Hypothalamus (tissue), 51 donors: ENCODE results near the gene ADAMTS17.

Experiments
- DNase-seq, 51 donors: peaks; one replicate each; lab custom pipeline; 2025; lab: John Stamatoyannopoulos, UW

The ADAMTS17 gene

DNA sequence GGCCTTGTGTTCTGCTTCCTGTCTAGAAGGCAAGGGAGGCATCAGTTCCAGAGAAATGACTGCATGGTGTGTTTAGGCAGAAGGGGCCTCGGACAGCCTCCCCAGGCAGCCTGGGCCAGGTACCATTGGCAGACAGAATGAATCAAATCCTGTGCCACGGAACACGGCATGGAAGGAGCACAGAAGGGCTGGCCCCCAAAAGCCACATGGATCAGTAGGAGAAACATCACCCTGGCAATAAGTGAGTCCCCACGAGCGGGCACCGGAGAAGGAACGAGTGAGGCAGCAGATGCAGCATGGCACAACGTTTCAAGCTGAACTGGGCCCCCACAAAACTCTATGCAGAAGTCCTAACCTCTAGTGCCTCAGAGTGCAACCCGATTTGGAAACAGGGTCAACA lies 223.2 kb downstream of the ADAMTS17 start:
- DNase-seq: no peak

DNA sequence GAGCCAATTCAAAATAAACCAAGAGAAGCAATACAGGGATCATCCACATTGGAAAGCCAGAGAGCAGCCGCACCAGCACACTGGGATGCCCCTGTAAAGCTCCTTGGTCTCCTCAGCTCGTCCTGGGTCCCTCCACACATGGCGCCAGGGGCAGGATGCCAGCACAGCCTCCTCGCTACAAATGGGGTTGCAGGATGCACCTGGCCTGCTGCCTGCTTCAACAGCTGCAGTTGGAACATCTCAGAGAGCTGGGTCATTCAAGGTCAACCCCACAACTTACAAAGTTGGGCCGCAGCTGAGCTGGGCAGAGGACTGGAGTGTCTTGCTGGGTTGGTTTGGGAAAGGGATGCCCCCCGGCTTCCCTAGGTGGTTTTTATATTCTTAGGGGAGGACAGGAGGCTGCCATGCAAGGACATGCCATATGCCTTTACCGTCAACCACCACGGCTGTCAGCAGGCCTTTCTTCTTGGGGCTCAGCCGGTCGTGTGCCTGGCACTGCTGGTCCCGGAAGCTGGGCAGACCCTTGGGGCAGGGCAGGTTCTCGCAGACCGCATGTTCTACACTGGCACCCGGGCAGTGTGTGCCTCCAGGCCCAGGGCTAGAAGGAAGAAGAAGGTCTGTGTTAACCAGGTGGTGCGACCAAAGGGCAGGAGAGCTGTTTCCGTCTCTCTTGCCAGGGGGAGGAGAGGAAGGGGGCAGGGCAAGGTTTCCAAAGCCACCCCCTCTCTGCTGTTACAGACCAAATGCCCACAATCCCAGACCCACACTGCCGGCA lies 225.2 kb downstream of the ADAMTS17 start:
- peak in 20 of 51 donors; percentile 11 to 57 (median 39) for DNase-seq

DNA sequence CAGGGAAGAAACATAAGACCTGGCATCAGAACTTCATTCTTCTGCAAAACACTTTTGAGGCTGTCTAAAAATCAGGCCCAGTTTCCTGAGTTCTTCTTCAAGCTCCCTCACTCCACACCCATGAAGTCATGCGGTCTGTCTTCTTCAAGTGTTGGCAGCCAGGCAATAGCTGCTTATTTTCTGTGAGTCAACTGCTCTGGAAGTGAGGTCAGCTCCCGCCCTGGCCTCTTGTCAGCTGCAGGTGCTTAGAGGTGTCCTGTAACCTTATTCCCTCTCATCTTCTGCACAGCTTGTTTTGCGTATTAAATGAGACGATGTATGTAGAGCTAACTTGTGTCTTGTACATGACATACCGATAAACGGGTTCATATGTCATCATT lies 226.1 kb downstream of the ADAMTS17 start:
- no peak for DNase-seq

DNA sequence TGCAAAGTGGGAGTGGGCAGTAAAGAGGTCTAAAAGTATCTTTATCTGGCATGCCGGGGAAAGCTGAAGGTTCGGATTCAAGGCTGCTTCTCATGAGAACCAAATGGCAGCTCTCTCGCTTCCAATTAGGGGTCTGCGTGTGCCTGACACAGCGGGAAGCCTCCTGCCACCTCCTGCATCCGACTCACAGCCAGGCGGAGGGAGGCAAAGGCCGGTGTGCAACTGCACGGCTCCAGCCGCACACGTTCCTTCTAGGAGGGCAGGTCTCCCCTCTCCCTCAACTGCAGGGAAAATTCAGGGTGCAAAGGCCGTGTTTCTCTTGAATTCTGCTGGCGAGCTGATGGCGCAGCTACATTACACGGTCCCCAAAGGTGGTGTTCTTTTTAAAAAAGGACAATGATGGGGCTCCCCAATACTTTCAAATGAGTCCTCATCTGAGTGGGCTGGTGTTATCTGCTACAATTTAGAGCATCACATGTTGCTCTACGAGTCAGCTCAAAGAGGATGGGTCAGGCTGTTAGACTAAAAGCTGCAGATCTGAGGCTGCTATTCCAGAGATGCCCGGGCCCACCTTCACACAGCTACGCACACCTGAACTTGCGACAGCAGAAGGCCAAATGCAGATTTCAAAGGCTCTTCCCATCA lies 226.6 kb downstream of the ADAMTS17 start:
- DNase-seq: no peak

DNA sequence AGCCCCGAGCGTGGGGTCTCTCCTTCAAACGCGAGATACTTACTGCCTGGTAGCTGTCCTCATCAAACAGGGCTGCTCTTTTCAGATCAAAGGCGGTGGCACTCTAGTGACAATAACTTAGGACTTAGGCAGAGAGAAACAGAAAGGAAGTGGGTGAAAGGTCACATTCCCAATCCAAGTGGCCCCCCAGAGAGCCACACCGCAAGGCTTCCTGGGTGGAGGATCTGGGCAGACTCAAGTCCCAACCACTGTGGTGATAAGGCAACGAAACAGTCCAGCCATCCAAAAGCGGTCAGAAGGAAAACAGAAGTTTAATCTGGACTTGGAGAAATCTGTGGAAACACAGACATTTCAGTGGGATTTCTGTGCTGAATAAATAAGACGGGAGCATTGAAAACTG lies 227.2 kb downstream of the ADAMTS17 start:
- DNase-seq: peak in 6 of 51 donors; percentile 10 to 55 (median 32)

DNA sequence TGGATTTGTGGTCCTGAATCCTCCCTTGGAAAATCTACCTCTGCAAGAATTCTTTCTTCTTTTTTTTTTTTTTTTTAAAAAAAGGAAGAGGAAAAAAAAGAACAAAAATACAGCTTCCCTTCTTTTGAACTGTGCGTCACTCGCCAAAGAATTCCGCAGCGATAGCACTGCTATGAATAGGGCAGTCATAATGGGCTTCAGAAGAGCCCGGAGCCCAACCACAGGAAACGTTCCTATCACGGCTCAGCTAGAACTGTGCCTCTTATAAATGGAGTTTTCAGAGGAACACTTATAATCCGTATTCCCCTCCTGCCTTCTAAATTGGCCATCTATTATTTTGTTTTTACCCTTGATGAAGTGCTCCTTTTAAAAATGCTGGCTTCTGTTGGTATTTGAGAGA lies 227.7 kb downstream of the ADAMTS17 start:
- peak in 30 of 51 donors; percentile 10 to 71 (median 40) for DNase-seq

DNA sequence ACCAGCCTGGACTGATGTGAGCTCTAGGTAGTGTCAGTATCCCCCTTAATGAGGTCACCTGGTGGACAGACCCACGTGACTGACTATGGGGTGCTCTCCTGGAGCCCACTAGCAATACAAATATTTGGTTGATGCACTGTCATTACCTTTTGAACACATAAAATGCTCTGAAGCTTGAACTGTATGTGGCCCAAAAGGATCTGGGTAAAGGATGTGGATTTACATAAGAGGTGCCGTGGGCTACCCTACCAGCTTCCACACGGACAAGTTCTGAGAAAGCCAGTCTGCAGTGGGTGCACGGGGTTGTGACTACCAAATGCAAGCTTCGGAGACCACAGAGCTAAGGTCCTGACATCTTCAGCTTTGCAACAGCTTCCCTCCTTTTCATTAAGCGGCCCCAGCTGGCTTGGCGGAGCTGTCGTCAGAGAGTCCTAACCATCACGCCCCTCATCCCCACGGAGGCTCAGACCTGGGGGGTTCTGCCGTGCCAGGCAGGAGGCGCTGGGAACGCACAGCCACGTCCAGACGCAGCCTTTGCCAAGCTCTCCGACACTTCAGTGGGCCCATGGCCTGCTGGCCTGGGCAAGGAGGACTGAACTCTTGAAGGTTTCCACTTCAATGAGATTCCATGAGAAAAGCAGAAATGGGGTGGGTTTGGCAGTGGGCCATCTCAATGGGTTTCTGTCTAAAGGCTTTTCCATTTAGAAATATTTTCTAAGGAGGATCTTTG lies 228.3 kb downstream of the ADAMTS17 start:
- DNase-seq: peak in 24 of 51 donors; percentile 7 to 71 (median 37)

DNA sequence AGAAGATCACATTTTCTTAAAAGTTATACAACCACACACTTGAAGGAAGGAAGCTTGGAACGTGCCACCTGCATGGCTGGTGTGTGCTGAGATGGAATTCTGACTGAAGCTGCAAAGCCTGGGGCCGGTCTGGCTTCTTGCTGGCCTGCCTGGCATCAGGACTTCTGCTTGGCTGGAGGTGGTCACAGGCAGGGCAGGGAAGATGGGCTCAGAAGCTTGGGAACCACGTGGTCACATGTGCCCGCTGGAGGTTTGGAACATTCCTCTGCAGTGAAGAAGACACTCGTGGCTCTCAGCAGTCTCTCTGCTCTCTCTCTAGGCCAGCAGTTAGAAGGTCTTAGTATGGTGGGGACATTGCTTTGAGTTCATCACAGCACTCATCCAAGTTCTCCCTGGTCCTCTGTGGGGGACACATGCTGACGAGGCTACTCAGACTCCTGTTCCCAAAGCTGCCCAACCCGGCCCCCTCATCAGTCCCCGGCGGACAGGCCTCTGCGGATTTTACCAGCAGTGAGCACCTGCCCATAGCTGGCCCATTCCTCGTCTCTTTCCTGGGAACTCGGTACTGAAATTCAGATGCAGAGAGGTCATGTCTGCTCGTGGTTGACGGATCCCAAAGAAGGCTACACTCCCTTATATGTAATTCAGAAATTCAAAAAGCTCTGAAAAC lies 229.0 kb downstream of the ADAMTS17 start:
- no peak for DNase-seq

DNA sequence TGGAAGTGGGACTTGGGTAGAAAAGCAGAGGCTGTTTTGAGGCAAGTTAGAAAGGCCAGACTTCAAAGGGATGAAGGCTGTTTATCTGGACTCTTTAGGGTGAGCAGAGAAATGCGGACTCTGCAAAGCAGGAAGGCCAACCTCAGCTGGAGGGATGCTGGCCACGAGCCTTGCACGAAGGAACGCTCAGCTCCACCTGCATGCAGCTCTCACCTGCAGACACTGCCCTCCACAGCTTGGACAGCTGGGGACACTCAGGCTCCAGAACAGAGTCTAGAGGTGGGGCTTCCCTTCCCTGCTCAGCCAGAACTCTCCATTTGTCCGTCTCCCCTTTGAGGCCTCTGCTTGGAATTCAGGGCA lies 229.7 kb downstream of the ADAMTS17 start:
- DNase-seq: no peak

DNA sequence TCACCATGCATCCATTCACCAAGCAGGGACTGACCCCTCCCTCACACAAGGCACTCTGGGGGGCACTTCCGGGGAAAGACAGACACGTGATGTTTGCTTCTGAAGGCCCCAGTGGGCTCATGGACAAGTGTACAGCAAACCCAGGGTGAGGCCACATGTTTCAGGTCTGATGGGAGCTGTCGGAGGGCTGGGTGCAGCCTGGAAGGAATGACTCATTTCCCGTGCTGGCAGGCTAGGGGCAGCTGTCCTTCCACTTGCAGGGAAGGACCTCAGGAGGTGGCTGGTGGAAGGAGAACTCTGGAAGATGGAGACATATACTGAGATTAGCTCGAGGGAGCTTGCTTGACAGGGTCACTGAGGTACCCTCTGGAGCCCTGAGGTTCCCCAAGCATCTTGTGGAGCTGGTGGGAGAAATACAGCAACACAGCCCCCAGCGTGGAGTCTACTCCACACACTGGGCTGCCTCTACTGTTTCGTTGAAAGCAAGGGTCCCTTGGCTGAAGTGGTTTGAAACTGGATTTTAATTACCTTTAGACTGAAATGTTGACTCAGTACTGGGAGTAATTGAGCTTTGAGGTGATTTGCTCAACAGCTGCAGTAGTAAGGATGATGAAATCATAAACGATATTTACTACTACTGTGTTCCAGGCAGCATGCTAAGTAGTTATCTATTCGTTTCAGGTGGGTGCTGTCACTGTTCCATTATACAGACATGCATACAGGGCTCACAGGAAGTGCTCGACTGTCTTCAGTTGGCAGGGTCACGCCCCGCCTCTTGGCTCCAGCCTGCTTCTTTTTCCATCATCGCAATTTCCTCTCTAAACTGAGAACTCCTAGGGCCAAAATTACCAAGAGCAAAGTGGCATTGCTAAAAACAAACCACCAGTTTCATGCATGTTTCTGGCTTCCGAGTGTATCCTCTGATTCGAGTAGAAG lies 230.4 kb downstream of the ADAMTS17 start:
- peak in 13 of 51 donors; percentile 13 to 55 (median 22) for DNase-seq

DNA sequence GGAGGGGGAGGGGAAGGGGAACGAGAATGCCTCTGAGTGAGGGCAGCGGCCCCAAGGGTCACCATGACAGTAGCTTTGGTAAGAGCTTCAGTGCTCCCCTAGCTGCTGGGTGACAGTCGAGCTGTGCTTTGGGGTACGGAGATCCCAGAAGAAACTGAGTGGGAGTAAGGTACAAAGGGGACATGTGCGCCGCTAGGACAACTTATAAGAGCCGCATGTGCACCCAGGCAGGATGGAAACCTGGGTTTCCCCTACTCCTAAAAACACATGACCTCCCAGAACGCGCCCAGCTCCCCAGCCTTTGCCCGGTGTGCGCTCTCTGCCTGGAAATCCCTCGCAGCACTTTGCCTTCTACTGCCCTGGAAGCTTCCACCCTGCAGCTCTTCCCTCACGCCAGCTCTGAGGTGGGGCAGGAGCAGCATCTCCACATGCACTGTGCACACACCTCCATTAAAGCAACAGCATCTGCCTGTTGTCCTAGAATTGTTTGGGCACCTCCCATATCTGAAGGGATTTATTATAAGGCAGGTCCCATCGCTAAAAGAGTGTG lies 232.2 kb downstream of the ADAMTS17 start:
- no peak for DNase-seq

DNA sequence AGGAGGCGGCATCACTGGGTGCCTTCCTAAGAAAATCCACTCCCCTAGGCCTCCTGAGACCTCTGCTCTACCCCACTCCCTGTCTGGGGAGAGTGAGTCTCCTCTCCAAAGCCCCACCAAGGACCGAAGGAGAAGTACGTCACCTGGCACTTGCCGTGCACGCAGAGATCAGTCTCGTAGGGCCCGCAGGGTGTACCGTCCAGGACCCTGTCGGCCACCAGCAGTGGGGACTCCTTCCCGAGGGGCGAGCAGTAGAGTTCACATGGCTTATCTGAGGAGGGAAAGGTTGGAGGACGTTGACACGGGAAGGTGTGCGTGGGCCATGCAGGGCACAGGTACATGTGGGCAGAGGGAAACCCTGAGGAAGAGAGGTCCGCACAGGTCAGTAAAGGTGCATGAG lies 232.9 kb downstream of the ADAMTS17 start:
- no peak for DNase-seq

DNA sequence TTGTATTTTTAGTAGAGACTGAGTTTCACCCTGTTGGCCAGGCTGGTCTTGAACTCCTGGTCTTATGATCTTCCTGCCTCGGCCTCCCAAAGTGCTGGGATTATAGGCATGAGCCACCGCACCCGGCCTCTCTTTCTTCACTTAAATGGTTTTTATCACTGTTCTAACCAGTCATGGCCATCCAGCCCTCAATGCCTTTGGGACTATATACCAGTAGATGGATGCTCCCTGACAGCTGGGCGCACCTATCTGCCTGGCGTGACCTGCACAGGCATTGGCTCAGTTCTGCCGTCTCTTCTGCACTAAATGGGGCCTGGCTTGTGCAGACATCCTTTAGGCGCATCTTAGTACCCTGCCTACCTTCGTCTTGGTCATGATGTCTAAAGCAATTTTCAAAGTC lies 233.4 kb downstream of the ADAMTS17 start:
- DNase-seq: no peak

DNA sequence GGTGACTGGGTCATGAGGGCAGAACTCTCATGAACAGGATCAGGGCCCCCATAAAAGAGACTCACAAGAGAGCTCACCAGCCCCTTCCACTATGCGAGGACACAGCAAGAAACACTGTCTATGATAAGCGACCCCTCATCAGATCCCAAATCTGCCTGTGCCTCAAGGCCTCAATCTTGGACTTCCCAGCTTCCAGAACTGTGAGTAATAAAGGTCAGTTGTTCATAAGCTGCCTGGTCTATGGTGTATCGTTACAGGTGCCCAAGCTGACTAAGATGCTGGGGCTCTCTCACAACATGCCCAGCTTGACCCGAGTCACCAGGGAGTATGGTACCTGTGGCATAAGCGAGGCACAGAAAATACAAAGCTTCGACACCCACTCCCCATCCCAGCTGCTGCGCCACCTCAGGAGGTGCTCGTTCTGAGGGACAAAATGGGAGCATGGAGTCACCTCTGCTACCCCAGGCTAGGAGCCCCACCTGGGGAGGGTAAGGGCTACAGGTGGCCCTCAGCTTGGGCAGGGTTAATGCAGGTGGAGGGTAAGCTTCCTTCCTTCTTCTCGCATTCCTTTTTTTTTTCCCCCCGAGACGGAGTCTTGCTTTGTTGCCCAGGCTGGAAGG lies 234.1 kb downstream of the ADAMTS17 start:
- DNase-seq: no peak

DNA sequence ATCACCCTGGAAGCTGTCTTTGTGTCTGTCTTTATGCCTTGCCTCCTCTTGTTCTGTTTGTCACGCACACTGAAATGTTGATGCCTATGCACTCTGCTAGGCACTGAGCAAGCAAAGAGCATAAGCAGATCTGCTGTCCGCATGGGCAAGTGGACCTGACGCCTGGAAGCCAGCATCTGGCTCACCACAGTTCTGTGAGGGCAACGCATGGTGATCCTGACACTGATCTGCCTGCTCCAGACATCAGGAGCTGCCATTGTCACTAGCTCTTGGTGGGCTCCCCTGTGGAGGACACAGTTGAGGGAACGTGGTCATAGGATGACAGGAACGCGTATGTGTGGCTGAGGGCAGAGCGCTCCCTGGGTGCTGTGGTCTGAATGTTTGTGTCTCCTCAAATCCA lies 234.6 kb downstream of the ADAMTS17 start:
- no peak for DNase-seq

DNA sequence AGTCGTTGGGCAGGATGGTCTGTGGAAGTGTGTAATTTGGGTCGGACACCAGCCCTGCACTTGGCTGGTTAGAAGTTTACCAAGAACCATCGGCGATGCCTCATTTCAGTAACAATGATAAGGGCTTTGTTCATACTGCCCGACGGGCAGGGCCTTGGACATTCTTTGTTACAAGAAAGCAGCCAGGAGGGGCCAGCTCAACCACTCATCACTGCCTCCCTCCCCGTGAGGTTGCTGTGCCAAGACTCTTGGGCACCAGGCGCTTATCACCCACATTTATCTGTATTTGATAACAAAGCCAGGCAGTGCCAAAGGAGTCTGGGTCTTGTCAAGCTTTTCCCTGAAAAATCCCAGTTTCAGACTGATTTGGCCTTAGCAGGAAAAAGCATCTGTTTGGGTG lies 235.0 kb downstream of the ADAMTS17 start:
- no peak for DNase-seq

DNA sequence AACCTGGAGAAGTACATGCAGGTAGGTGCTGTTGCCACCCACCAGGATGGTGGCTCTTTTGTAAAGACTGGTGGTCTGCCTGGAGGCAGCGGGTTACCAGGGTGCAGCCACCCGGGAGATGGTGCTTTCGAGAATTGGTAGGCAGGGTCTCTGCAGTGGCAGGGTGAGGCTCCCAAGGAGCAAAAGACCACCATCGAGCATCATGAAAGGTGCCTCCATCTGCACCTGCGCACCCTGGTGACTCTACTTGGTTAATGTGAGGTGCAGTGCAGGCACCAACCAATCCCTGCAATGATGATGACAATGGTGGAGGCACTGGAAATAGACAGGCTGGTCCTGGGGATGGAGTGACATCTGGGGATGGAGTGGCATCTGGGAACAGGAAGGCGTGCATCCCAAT lies 236.7 kb downstream of the ADAMTS17 start:
- DNase-seq: no peak

DNA sequence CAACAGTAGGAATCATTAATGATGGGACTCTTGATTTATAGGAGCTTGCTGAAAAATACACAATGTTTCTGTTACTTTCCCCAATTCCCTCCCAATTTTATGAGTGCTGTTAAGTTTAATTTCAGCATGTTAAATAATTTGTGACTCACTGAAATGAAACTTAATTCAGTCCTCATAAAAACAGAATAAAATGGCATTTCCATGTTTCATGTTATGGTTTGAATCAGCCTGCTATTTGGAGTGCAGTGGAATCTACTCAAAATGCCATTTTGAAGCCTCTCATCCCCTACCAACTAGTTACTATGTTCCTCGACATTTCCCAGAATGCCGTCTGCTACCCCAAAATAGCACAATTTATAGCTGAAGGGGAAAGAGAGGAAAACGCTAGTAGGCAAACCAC lies 237.5 kb downstream of the ADAMTS17 start:
- DNase-seq: no peak

DNA sequence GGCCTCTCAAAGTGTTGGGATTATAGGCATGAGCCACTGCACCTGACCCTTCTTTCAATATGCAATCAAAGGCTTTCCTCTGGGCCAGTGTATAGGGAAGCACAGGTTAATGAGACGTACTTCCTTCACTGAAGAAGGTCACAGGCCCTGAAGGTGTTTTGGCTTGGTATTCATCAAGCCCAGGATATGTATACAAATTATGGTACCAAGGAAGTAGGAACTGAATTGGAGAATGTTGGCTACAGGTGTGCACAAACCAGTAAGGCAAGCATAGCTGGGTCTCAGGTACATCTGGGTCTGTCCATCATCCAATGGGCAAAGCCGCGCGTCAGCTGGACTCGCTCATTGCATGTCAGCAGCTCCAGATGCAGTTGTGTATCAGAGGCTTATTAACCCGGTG lies 237.9 kb downstream of the ADAMTS17 start:
- DNase-seq: no peak
